HepG2 (cell line): Measurements from ENCODE around the gene NDNF. TPM values are rescaled to one million over a fixed set of nuclear protein-coding genes. Genes with fewer than 3 reads are reported as not detected.

ENCODE experiments used
- ATAC-seq: fragments of 200-7000 bp; cut with Tn5 transposase; 3 replicates; pipeline ENCODE4 v1.9.1; 2020; ENCODE audit warnings: mild to moderate bottlenecking, moderate library complexity
- BruUV-seq: library from RNA; stranded (reverse); fragments of 400-500 nt; replicated peaks from 2 replicates; lab custom pipeline; 2021; lab: Mats Ljungman, UMichigan
- CTCF ChIA-PET: fragments of 300-600 bp; formaldehyde crosslinking; extraction: SDS; loops from one replicate; lab custom pipeline; 2021; ENCODE audit warnings: low total read pairs, inconsistent platforms, low intra/inter-chr PET ratio; lab: Yijun Ruan, JAX
- POLR2A ChIA-PET: fragments of 350-600 bp; sonication (Branson Sonifier 250); formaldehyde crosslinking; loops from one replicate; lab custom pipeline; 2020; ENCODE audit warnings: antibody characterized with exemption, inconsistent platforms; lab: Yijun Ruan, JAX
- DNase-seq: peaks from one replicate; pipeline ENCODE4 v3.0.0-alpha.2; 2015; ENCODE audit warnings: low spot score
- FAIRE-seq: peaks from 3 replicates; lab custom pipeline; 2011; peaks lifted over from hg19 to GRCh38; lab: Jason Lieb, UNC
- H2AFZ ChIP-seq: one replicate; pipeline ENCODE4 v1.6.1; 2011; ENCODE audit warnings: low read length, inconsistent platforms
- H3K27ac ChIP-seq: fragments of 300-600 bp; 3 replicates; pipeline ENCODE4 v1.8.0; 2011; ENCODE audit warnings: mixed run types, mild to moderate bottlenecking, mixed read lengths, low read length, inconsistent platforms; ENCODE audit not compliant: insufficient read depth; ENCODE audit errors: extremely low read length
- H3K27me3 ChIP-seq, 2 experiments: fragments of 200-600 bp in 1 of 2; 2 replicates in 1 of 2; 3 replicates in 1 of 2; pipeline versions ENCODE4 v1.6.0 to v1.8.0; 2011; ENCODE audit warnings: low read length in 2 of 2, mild to moderate bottlenecking in 2 of 2, moderate library complexity in 2 of 2, inconsistent platforms in 1 of 2; ENCODE audit not compliant: insufficient read depth in 2 of 2, control insufficient read depth in 1 of 2
- H3K36me3 ChIP-seq, 2 experiments: fragments of 200-600 bp in 1 of 2; replicated peaks in 1 of 2; 2 replicates in 1 of 2; 3 replicates in 1 of 2; pipeline versions ENCODE4 v1.5.1 to v1.8.0; 2011; ENCODE audit warnings: low read length in 2 of 2, inconsistent platforms in 1 of 2; ENCODE audit not compliant: insufficient read depth in 2 of 2, control insufficient read depth in 1 of 2
- H3K4me1 ChIP-seq: 2 replicates; pipeline ENCODE4 v1.5.1; 2012; ENCODE audit warnings: low read length, inconsistent platforms; ENCODE audit not compliant: insufficient read depth
- H3K4me2 ChIP-seq: 2 replicates; pipeline ENCODE4 v1.6.0; 2011; ENCODE audit warnings: low read depth, low read length, inconsistent platforms
- H3K4me3 ChIP-seq, 3 experiments: fragments of 200-600 bp in 1 of 3; sonication (generic), shearing (Covaris generic) in 1 of 3; replicated peaks in 1 of 3; 2 replicates each; pipeline ENCODE4 v1.5.1; 2011 to 2016; ENCODE audit warnings: low read length in 3 of 3, inconsistent platforms in 2 of 3, low read depth in 2 of 3, mild to moderate bottlenecking in 2 of 3, control low read depth in 1 of 3, mixed read lengths in 1 of 3; ENCODE audit not compliant: insufficient read depth in 1 of 3
- H3K79me2 ChIP-seq: one replicate; pipeline ENCODE4 v1.6.1; 2011; ENCODE audit warnings: low read length, inconsistent platforms; ENCODE audit not compliant: insufficient read depth
- H3K9ac ChIP-seq: 2 replicates; pipeline ENCODE4 v1.6.0; 2011; ENCODE audit warnings: mild to moderate bottlenecking, low read depth, low read length, inconsistent platforms; ENCODE audit not compliant: insufficient read depth
- H3K9me3 ChIP-seq: 2 replicates; pipeline ENCODE4 v1.5.1; 2012; ENCODE audit warnings: mild to moderate bottlenecking, low read length
- H4K20me1 ChIP-seq: 2 replicates; pipeline ENCODE4 v1.6.0; 2011; ENCODE audit warnings: inconsistent platforms, mild to moderate bottlenecking, low read length, moderate library complexity; ENCODE audit not compliant: insufficient read depth
- ARID3A ChIP-seq: IDR thresholded peaks from 2 replicates; pipeline ENCODE4 v1.6.1; 2012; ENCODE audit warnings: low read depth, low read length, improper control_type of control experiment
- E2F1 ChIP-seq: sonication (generic); formaldehyde crosslinking; IDR thresholded peaks from 2 replicates; pipeline ENCODE4 v1.5.0; 2020; ENCODE audit warnings: missing genetic modification reagents
- EZH2 ChIP-seq: conservative IDR thresholded peaks from 2 replicates; pipeline ENCODE4 v1.6.1; 2012; ENCODE audit warnings: mild to moderate bottlenecking, low read depth, low read length, moderate library complexity
- HCFC1 ChIP-seq: fragments of 150-350 bp; IDR thresholded peaks from 2 replicates; pipeline ENCODE4 v1.6.1; 2014; ENCODE audit warnings: low read depth, low read length
- HNRNPLL ChIP-seq: fragments of 200-400 bp; formaldehyde crosslinking; IDR thresholded peaks from 2 replicates; pipeline ENCODE4 v1.6.1; 2017; ENCODE audit warnings: mild to moderate bottlenecking, low read depth, low read length; ENCODE audit not compliant: poor library complexity, severe bottlenecking
- MZF1 ChIP-seq: sonication (generic); formaldehyde crosslinking; IDR thresholded peaks from 2 replicates; pipeline ENCODE4 v1.8.1; 2023; ENCODE audit warnings: mild to moderate bottlenecking, missing genetic modification reagents, borderline replicate concordance
- SMYD3 ChIP-seq: sonication (generic); formaldehyde crosslinking; IDR thresholded peaks from 2 replicates; pipeline ENCODE4 v1.8.1; 2023; ENCODE audit warnings: mild to moderate bottlenecking, missing genetic modification reagents
- SOX6 ChIP-seq, 2 experiments: fragments of 450-650 bp in 1 of 2; sonication (generic) in 1 of 2; formaldehyde crosslinking in 1 of 2; IDR thresholded peaks; 2 replicates each; pipeline versions ENCODE4 v1.4.0 to v1.6.1; 2017 to 2020; ENCODE audit warnings: antibody characterized with exemption in 1 of 2, mild to moderate bottlenecking in 1 of 2, missing genetic modification reagents in 1 of 2
- SP5 ChIP-seq: IDR thresholded peaks from 2 replicates; pipeline ENCODE4 v1.6.1; 2016; ENCODE audit warnings: low read depth, borderline replicate concordance
- THRA ChIP-seq: sonication (generic); formaldehyde crosslinking; IDR thresholded peaks from 2 replicates; pipeline ENCODE4 v1.4.0; 2020; ENCODE audit warnings: missing genetic modification reagents, borderline replicate concordance
- ZBED4 ChIP-seq: sonication (generic); formaldehyde crosslinking; IDR thresholded peaks from 2 replicates; pipeline ENCODE4 v1.4.0; 2020; ENCODE audit warnings: missing genetic modification reagents, borderline replicate concordance
- ZBTB2 ChIP-seq: sonication (generic); formaldehyde crosslinking; IDR thresholded peaks from 2 replicates; pipeline ENCODE4 v1.8.0; 2022; ENCODE audit warnings: low read depth, missing genetic modification reagents
- ZBTB7B ChIP-seq: sonication (generic); formaldehyde crosslinking; IDR thresholded peaks from 2 replicates; pipeline ENCODE4 v1.4.0; 2020; ENCODE audit warnings: missing genetic modification reagents
- ZNF446 ChIP-seq: sonication (generic); formaldehyde crosslinking; IDR thresholded peaks from 2 replicates; pipeline ENCODE4 v1.5.0; 2020; ENCODE audit warnings: mild to moderate bottlenecking, missing genetic modification reagents
- ZNF678 ChIP-seq: sonication (generic); formaldehyde crosslinking; IDR thresholded peaks from 2 replicates; pipeline ENCODE4 v1.4.0; 2020; ENCODE audit warnings: mild to moderate bottlenecking, missing genetic modification reagents
- ZNF761 ChIP-seq: sonication (generic); formaldehyde crosslinking; conservative IDR thresholded peaks from 2 replicates; pipeline ENCODE4 v1.4.0; 2020; ENCODE audit warnings: mild to moderate bottlenecking, missing genetic modification reagents
- in situ Hi-C: cut with HindIII; loops from 2 replicates; pipeline ENCODE4 v1.10.0; 2017; ENCODE audit warnings: low pct_unique_long_range_greater_than_20kb; ENCODE audit not compliant: extremely low pct_ligation_motif_present
- intact Hi-C: fragments of 100-400 bp; cut with micrococcal nuclease; formaldehyde crosslinking; loops from one replicate; pipeline ENCODE4 v1.10.0; 2022; ENCODE audit not compliant: unreplicated experiment
- polyA plus RNA-seq, 8 experiments: library from polyadenylated mRNA; depleted of rRNA in 3 of 8; stranded (reverse) in 7 of 8; unstranded in 1 of 8; fragments of >200 nt; fragmentation: Illumina TruSeq in 4 of 8; extraction: Trizol in 4 of 8; gene quantifications; 2 replicates each; pipeline versions ENCODE4 v1.2.1 to v1.2.3, GENCODE V29; 2011 to 2016; ENCODE audit warnings: low read depth in 4 of 8, missing spikeins in 1 of 8, mixed read lengths in 1 of 8; ENCODE audit not compliant: insufficient read depth in 1 of 8
- total RNA-seq, 5 experiments: library from RNA; depleted of rRNA; stranded (reverse); fragments of >200 nt; fragmentation: Illumina TruSeq; extraction: Trizol; gene quantifications; 2 replicates each; pipeline ENCODE4 v1.2.3, GENCODE V29; 2016; ENCODE audit warnings: low read depth in 1 of 5

NDNF gene
- total and polyA plus RNA-seq, 2 of the 13 experiments (the other 11 are each of a cell fraction or from before 2014, with no cell fraction given) = not detected

GRCh38 chr4:121030131-121030530, 42.2 kb downstream of the NDNF start:
- H3K36me3 ChIP-seq = no peaks in the 10 kb centered on the region
- in situ Hi-C loops (no loop called here), intact Hi-C loops (no loop called here)
- DNase-seq = no peak
- TF ChIP-seq ZNF446 (CRISPR knock-in tag) = no peak
- no peak for TF ChIP-seq ZBTB7B (CRISPR knock-in tag)
- TF ChIP-seq HCFC1 = no peak
- no peak for TF ChIP-seq HNRNPLL
- no peak for TF ChIP-seq SP5 (CRISPR knock-in tag)
- no peak for TF ChIP-seq ZNF761 (CRISPR knock-in tag)
- no peak for TF ChIP-seq ARID3A
- no peak for TF ChIP-seq MZF1 (CRISPR knock-in tag)
- no peak for TF ChIP-seq SMYD3 (CRISPR knock-in tag)
- TF ChIP-seq ZBTB2 = no peak
- TF ChIP-seq EZH2 = no peak
- TF ChIP-seq THRA = no peak
- TF ChIP-seq SOX6 (IDR thresholded peaks at IDR 0.05) = no peak
- TF ChIP-seq SOX6 (CRISPR knock-in tag; IDR thresholded peaks at IDR 0.05) = no peak
- no peak for TF ChIP-seq ZNF678 (CRISPR knock-in tag)
- TF ChIP-seq E2F1 = no peak
- no peak for TF ChIP-seq ZBED4
- H3K4me3 ChIP-seq = no peak overlapping the region
- no peaks in the 10 kb centered on the region for H3K9me3 ChIP-seq
- H3K79me2 ChIP-seq = no peaks in the 10 kb centered on the region
- no peak overlapping the region for H2AFZ ChIP-seq
- no peak overlapping the region for H3K27ac ChIP-seq
- no TSS peak for BruUV-seq
- no peak overlapping the region for H3K9ac ChIP-seq
- H3K27me3 ChIP-seq = no peaks in the 10 kb centered on the region
- H3K4me2 ChIP-seq = no peak overlapping the region
- H4K20me1 ChIP-seq = no peaks in the 10 kb centered on the region
- ATAC-seq = no peak
- FAIRE-seq = no peak
- POLR2A ChIA-PET = no interaction called here
- CTCF ChIA-PET = no interaction called here
- no peaks in the 10 kb centered on the region for H3K4me1 ChIP-seq
